HUDEP-2 (cell line): ENCODE data around the gene DENND6A.
"Not testable (repeated sequence)": the region's sequence is repeated elsewhere in the genome, so short reads cannot be mapped to it uniquely, and the experiment has no call there.

Experiments
- DNase-seq, 76 experiments: peaks; one replicate each; lab custom pipeline; 2025; ENCODE audit not compliant: unreplicated experiment in 76 of 76; lab: John Stamatoyannopoulos, UW

The DENND6A gene

GRCh38 chr3:57646723-57647122 lies 46.2 kb downstream of the DENND6A start:
- DNase-seq, result peak in 3 of 76 experiments; percentile 9 to 14 (median 13)

GRCh38 chr3:57644740-57645139 lies 48.1 kb downstream of the DENND6A start:
- no peak for DNase-seq

- DNase-seq, result no peak
Measured at GRCh38 chr3:57637391-57637790, 55.5 kb downstream of the DENND6A start.

GRCh38 chr3:57634259-57634658 lies 58.6 kb downstream of the DENND6A start:
- DNase-seq, result not testable (repeated sequence)

- DNase-seq, result no peak
Measured at GRCh38 chr3:57627976-57628375, 64.9 kb downstream of the DENND6A start.

- no peak for DNase-seq
Measured at GRCh38 chr3:57624801-57625200, 68.1 kb downstream of the DENND6A start.

GRCh38 chr3:57622362-57622761 lies 70.5 kb downstream of the DENND6A start:
- no peak for DNase-seq

- no peak for DNase-seq
Measured at GRCh38 chr3:57617739-57618138, 75.1 kb downstream of the DENND6A start.

GRCh38 chr3:57616233-57616632 lies 76.6 kb downstream of the DENND6A start:
- DNase-seq, result no peak

GRCh38 chr3:57611870-57612269 lies 81.0 kb downstream of the DENND6A start:
- not testable (repeated sequence) for DNase-seq

GRCh38 chr3:57605683-57606082 lies 87.2 kb downstream of the DENND6A start:
- no peak for DNase-seq

GRCh38 chr3:57604971-57605370 lies 87.9 kb downstream of the DENND6A start:
- DNase-seq, result no peak

- DNase-seq, result no peak
Measured at GRCh38 chr3:57600195-57600594, 92.7 kb downstream of the DENND6A start.

- DNase-seq, result peak in 64 of 76 experiments; percentile 4 to 81 (median 46)
Measured at GRCh38 chr3:57598765-57599360, 94.0 kb downstream of the DENND6A start.

GRCh38 chr3:57597127-57597923 lies 95.6 kb downstream of the DENND6A start, which contains the start of gene ARF4:
TSS of gene ARF4 (minus strand) at chr3:57597344. CDS start at chr3:57597140, 204 bp downstream.
- peak; percentile 26 to 100 (median 98) for DNase-seq

GRCh38 chr3:57596495-57597126 lies 96.3 kb downstream of the DENND6A start:
- DNase-seq, result peak in 66 of 76 experiments; percentile 3 to 68 (median 38)

- no peak for DNase-seq
Measured at GRCh38 chr3:57594576-57594975, 98.3 kb downstream of the DENND6A start.

- no peak for DNase-seq
Measured at GRCh38 chr3:57594144-57594543, 98.7 kb downstream of the DENND6A start.

GRCh38 chr3:57592306-57592705 lies 100.6 kb downstream of the DENND6A start:
- DNase-seq, result no peak

- DNase-seq, result peak in 14 of 76 experiments; percentile 5 to 53 (median 19)
Measured at GRCh38 chr3:57587905-57588304, 105.0 kb downstream of the DENND6A start.

GRCh38 chr3:57586778-57587177 lies 106.1 kb downstream of the DENND6A start:
- DNase-seq, result no peak
